Ishikawa (cell line): ENCODE data around the gene COL9A1.

Experiments
- CEBPB ChIP-seq: IDR thresholded peaks from 2 replicates; pipeline ENCODE4 v1.6.1; 2012
- CREB1 ChIP-seq: IDR thresholded peaks from 2 replicates; pipeline ENCODE4 v1.6.1; 2012; ENCODE audit warnings: low read depth
- EGR1 ChIP-seq: IDR thresholded peaks from 2 replicates; pipeline ENCODE4 v1.6.1; 2012
- EP300 ChIP-seq: IDR thresholded peaks from 2 replicates; pipeline ENCODE4 v1.6.1; 2012; ENCODE audit warnings: borderline replicate concordance
- FOXM1 ChIP-seq: IDR thresholded peaks from 2 replicates; pipeline ENCODE4 v1.6.1; 2012; ENCODE audit warnings: low read depth, borderline replicate concordance
- MAX ChIP-seq: IDR thresholded peaks from 2 replicates; pipeline ENCODE4 v1.6.1; 2012
- NFIC ChIP-seq: IDR thresholded peaks from 2 replicates; pipeline ENCODE4 v1.6.1; 2012
- RAD21 ChIP-seq: IDR thresholded peaks from 2 replicates; pipeline ENCODE4 v1.6.1; 2012; ENCODE audit warnings: low read depth
- REST ChIP-seq: IDR thresholded peaks from 2 replicates; pipeline ENCODE4 v1.6.1; 2012; ENCODE audit warnings: low read depth, mild to moderate bottlenecking
- TAF1 ChIP-seq: IDR thresholded peaks from 2 replicates; pipeline ENCODE4 v1.6.1; 2012; ENCODE audit warnings: low read depth, mild to moderate bottlenecking
- TCF12 ChIP-seq: IDR thresholded peaks from 2 replicates; pipeline ENCODE4 v1.6.1; 2012; ENCODE audit warnings: low read depth
- TEAD4 ChIP-seq: IDR thresholded peaks from 2 replicates; pipeline ENCODE4 v1.6.1; 2012
- USF1 ChIP-seq: IDR thresholded peaks from 2 replicates; pipeline ENCODE4 v1.6.1; 2012
- YY1 ChIP-seq: IDR thresholded peaks from 2 replicates; pipeline ENCODE4 v1.6.1; 2012; ENCODE audit warnings: low read depth
- ZBTB7A ChIP-seq: IDR thresholded peaks from 2 replicates; pipeline ENCODE4 v1.6.1; 2012; ENCODE audit warnings: low read depth

COL9A1 gene

GRCh38 chr6:70303034-70303525, at the start of gene COL9A1:
Gene COL9A1, minus strand, starts transcription at chr6:70303084. Its CDS starts 160 bp downstream, at chr6:70302924.
- TF ChIP-seq TEAD4 (no peak), TAF1 (no peak), ZBTB7A (no peak), EP300 (no peak), CREB1 (no peak), TCF12 (no peak), CEBPB (no peak), REST (no peak), NFIC (no peak), YY1 (no peak), MAX (no peak), EGR1 (no peak), RAD21 (no peak), FOXM1 (no peak), USF1 (no peak)

- no peak for TF ChIP-seq REST
- TF ChIP-seq EGR1 = no peak
Observed at GRCh38 chr6:70351461-70351860, 48.6 kb upstream of the COL9A1 start.

GRCh38 chr6:70345619-70346018, 42.7 kb upstream of the COL9A1 start:
- TF ChIP-seq YY1 (no peak), CEBPB (no peak), CREB1 (no peak), FOXM1 (no peak), REST (no peak), TAF1 (no peak), TEAD4 (no peak), EP300 (no peak), ZBTB7A (no peak), MAX (no peak), RAD21 (no peak), EGR1 (no peak), TCF12 (no peak), USF1 (no peak), NFIC (no peak)

GRCh38 chr6:70343313-70343712, 40.4 kb upstream of the COL9A1 start:
- TF ChIP-seq EP300 = no peak

- TF ChIP-seq NFIC (no peak), RAD21 (no peak), EP300 (no peak), REST (no peak), CREB1 (no peak), YY1 (no peak), EGR1 (no peak), MAX (no peak), TEAD4 (no peak), TAF1 (no peak), TCF12 (no peak), USF1 (no peak), ZBTB7A (no peak), CEBPB (no peak), FOXM1 (no peak)
Observed at GRCh38 chr6:70338775-70339174, 35.9 kb upstream of the COL9A1 start.
